Activated gamma-delta T cell (primary cell): ENCODE measurements around the gene GSTM1.

Source experiments
- DNase-seq: peaks from one replicate; lab custom pipeline; 2025; lab: John Stamatoyannopoulos, UW

The GSTM1 gene

GRCh38 chr1:109726728-109727373 lies 39.2 kb downstream of the GSTM1 start:
- no peak for DNase-seq

GRCh38 chr1:109728870-109729269 lies 41.3 kb downstream of the GSTM1 start:
- no peak for DNase-seq

- DNase-seq, result no peak
Measured at GRCh38 chr1:109730666-109731065, 43.0 kb downstream of the GSTM1 start.

GRCh38 chr1:109732390-109732881 lies 44.8 kb downstream of the GSTM1 start:
- DNase-seq, result no peak

GRCh38 chr1:109733236-109733870 lies 45.7 kb downstream of the GSTM1 start:
- DNase-seq, result no peak

GRCh38 chr1:109739738-109740614 lies 52.4 kb downstream of the GSTM1 start:
- peak; percentile 57 for DNase-seq

- no peak for DNase-seq
Measured at GRCh38 chr1:109740615-109741373, 53.2 kb downstream of the GSTM1 start, which contains the start of gene GSTM3. TSS of gene GSTM3 (minus strand) at chr1:109741038. CDS start at chr1:109740287, 751 bp downstream.
